Uterus (tissue), 4 donors: ENCODE measurements around the gene LST1. TPM values are rescaled to one million over a fixed set of nuclear protein-coding genes. Genes with fewer than 3 reads are reported as not detected.

Source experiments
- DNase-seq, 2 donors: peaks; one replicate each; pipeline ENCODE4 v3.0.0-alpha.2; 2019 to 2020
- H3K27ac ChIP-seq, 2 donors: fragments of 200-600 bp; sonication (generic); 1 replicate in 1 of 2; 2 replicates in 1 of 2; pipeline ENCODE4 v1.5.1; 2016 to 2018
- H3K27me3 ChIP-seq, 2 donors: fragments of 200-600 bp; sonication (generic); one replicate each; pipeline ENCODE4 v1.5.1; 2018 to 2019; ENCODE audit warnings: control low read depth in 1 of 2
- H3K36me3 ChIP-seq, 2 donors: fragments of 200-600 bp; sonication (generic); one replicate each; pipeline ENCODE4 v1.5.1; 2019; ENCODE audit warnings: control low read depth in 1 of 2
- H3K4me1 ChIP-seq, 2 donors: fragments of 200-600 bp; sonication (generic); one replicate each; pipeline ENCODE4 v1.5.1; 2018 to 2019; ENCODE audit warnings: control low read depth in 1 of 2
- H3K4me3 ChIP-seq, 2 donors: fragments of 200-600 bp; sonication (generic); 1 replicate in 1 of 2; 2 replicates in 1 of 2; pipeline ENCODE4 v1.5.1; 2018 to 2019; ENCODE audit warnings: mild to moderate bottlenecking in 1 of 2
- H3K9me3 ChIP-seq, 2 donors: fragments of 200-600 bp; sonication (generic); one replicate each; pipeline ENCODE4 v1.5.1; 2019; ENCODE audit warnings: control low read depth in 1 of 2
- CTCF ChIP-seq, 4 experiments: fragments of 200-600 bp in 2 of 4; fragments of 450-650 bp in 2 of 4; sonication (generic) in 2 of 4; IDR thresholded peaks; one replicate each; pipeline ENCODE4 v1.5.1; 2016 to 2019; ENCODE audit warnings: antibody characterized with exemption in 4 of 4, mild to moderate bottlenecking in 2 of 4, moderate library complexity in 1 of 4
- POLR2A ChIP-seq, 2 donors: fragments of 450-650 bp; IDR thresholded peaks; one replicate each; pipeline ENCODE4 v1.6.1; 2016; ENCODE audit warnings: antibody characterized with exemption in 2 of 2, mild to moderate bottlenecking in 1 of 2, moderate library complexity in 1 of 2
- intact Hi-C: fragments of 100-400 bp; cut with DNase I; formaldehyde crosslinking; loops from one replicate; pipeline ENCODE4 v1.15.1; 2023; ENCODE audit warnings: low total_unique reads
- total RNA-seq, 4 donors: library from RNA; depleted of rRNA in 3 of 4; stranded (reverse); fragments of >200 nt in 3 of 4; gene quantifications; one replicate each; pipeline versions ENCODE4 v1.1.0 to v1.2.4, GENCODE V29; 2014 to 2023
- donor health status: DM: yes; HTN: yes; CAD: no.

LST1 gene
- total RNA-seq, 4 donors from 2014 or later, result 2.6 to 229 (median 3.2) TPM; not detected in 1

DNA sequence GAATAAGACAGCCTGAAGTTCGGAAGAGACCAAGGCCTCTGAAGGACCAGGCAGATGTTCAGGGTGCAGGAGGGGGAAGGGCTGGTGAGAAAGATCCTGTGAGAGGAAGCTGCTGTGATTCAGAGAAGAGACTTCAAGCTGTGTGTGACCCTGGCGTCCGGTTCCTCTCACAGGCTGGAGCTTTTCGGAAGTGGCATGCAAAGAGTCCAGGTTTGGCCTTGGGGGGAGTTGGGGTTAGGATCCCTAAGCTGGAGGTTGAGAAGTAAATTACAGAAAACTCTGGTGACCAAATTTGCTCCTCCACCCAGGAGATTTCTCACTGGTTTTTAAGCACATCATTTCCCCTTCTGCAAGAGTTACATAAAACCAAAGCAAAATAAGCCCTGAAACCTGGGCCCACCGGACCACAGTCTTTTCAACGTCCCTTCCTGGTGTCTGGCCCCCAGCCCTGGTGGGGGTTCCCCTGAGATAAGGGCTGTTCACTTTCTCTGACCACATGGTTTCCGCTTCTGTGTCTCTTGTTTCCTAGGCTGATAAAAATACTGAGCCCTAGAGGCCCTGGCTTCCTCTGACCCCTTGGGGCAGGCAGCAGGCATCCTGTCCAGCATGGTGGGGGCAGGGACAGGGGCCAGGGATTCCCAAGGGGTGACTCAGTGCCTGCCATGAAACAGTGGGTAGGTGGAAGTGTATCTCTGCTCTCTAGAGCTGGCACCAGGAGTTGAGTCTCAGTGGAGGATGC is 25.9 kb upstream of the LST1 start:
- TF ChIP-seq CTCF (IDR thresholded peaks at IDR 0.05) (no peak), POLR2A (IDR thresholded peaks at IDR 0.05) (no peak)
- Histone ChIP-seq H3K27me3 (no peaks in the 10 kb centered on the region), H3K27ac (peak overlapping the region; percentile 17 to 51), H3K36me3 (no peaks in the 10 kb centered on the region), H3K9me3 (no peaks in the 10 kb centered on the region), H3K4me1 (no peaks in the 10 kb centered on the region), H3K4me3 (no peak overlapping the region)
- DNase-seq, result peak in 1 of 2 donors; percentile 75
- intact Hi-C loops, result no loop called here

- H3K27ac ChIP-seq, result peak overlapping the region; percentile 17 to 51
- H3K4me3 ChIP-seq, result no peak overlapping the region
- no peak for DNase-seq
- H3K27me3 ChIP-seq, result no peaks in the 10 kb centered on the region
- TF ChIP-seq POLR2A (IDR thresholded peaks at IDR 0.05) (no peak), CTCF (IDR thresholded peaks at IDR 0.05) (no peak)
- H3K9me3 ChIP-seq, result no peaks in the 10 kb centered on the region
- no peaks in the 10 kb centered on the region for H3K36me3 ChIP-seq
- no peaks in the 10 kb centered on the region for H3K4me1 ChIP-seq
- intact Hi-C loops, result no loop called here
These were observed 25.4 kb upstream of the LST1 start for GRCh38 chr6:31560697-31561058.

DNA sequence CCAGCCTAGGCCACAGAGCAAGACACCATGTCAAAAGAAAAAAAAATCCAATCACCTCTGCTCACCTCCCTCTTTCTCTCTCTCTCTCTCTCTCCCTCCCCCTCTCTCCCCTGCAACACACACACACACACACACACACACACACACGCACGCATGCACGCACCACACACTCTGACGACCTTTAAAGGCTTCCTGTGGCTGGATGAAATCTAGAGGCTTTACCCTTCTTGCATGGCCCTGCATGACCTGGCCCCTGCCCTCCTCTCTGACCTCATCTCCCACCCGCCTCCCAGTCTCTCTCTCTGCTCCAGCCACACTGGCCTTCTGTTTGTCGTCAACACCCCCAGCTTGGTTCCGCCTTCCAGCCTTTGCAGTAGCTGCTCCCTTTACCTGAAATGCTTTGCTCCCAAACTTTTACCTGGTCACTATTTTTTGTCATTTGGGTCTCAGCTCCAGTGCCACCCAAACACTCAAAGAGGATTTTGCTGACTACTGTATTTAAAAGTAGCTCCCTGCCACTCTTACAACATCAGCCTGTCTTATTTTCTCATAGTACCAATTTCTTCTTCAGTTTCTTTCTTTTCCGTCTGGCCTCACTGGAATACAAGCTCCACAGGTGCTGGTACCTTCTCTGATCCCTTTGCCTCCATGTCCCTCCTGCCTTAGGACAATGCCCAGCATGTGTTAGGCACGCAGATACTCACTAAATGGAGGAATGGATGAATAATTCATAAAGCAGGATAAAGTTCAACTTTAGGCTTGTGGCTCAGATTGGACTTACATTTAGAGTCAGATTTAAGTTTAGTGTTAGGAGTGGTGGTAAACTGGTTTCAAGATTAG is 18.3 kb upstream of the LST1 start:
- no peaks in the 10 kb centered on the region for H3K4me1 ChIP-seq

DNA sequence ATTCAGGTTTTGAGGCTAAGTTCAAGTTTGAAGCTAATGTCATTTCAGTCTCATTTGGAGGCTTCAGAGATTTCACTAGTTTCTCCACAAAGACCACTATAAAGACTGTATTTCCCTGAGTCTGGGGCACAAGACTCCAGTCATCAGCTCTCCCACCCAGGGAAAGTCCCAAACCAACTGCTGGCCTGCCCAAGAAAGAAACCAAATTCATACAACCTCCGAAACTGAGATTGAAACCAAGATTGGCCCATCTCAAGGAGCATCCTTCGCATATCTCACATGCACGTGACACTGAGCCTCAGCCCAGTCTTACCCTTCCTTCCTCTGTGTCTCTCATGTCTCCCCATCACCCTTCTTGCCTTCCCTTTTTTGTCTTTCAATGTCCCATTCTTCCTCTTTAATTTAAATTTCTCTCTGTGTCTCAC is 17.5 kb upstream of the LST1 start:
- H3K27me3 ChIP-seq, result no peaks in the 10 kb centered on the region
- intact Hi-C loops, result no loop called here
- H3K9me3 ChIP-seq, result no peaks in the 10 kb centered on the region
- no peaks in the 10 kb centered on the region for H3K4me1 ChIP-seq
- no peak overlapping the region for H3K27ac ChIP-seq
- no peaks in the 10 kb centered on the region for H3K36me3 ChIP-seq
- no peak for TF ChIP-seq CTCF (IDR thresholded peaks at IDR 0.05)
- no peak for TF ChIP-seq POLR2A (IDR thresholded peaks at IDR 0.05)
- DNase-seq, result no peak
- no peak overlapping the region for H3K4me3 ChIP-seq

More for the DNA sequence above, 18.3 kb upstream of the LST1 start:
- Histone ChIP-seq H3K36me3 (no peaks in the 10 kb centered on the region), H3K4me3 (no peak overlapping the region), H3K9me3 (no peaks in the 10 kb centered on the region), H3K27ac (no peak overlapping the region), H3K27me3 (no peaks in the 10 kb centered on the region)
- TF ChIP-seq POLR2A (IDR thresholded peaks at IDR 0.05), result no peak
- TF ChIP-seq CTCF (IDR thresholded peaks at IDR 0.05), result no peak
- no peak for DNase-seq
- intact Hi-C loops, result no loop called here
